ENCODE data around the gene OXSR1. TPM values are rescaled to one million over a fixed set of nuclear protein-coding genes. Genes with fewer than 3 reads are reported as not detected.
"Not testable (repeated sequence)": the region's sequence is repeated elsewhere in the genome, so short reads cannot be mapped to it uniquely, and the experiment has no call there.

The OXSR1 gene
- total RNA-seq, 1 experiment from 2014 or later: 23.6 TPM

GRCh38 chr3:38127611-38128302, 37.6 kb upstream of the OXSR1 start:
- DNase-seq (ENCODE audit: low read depth): no peak

GRCh38 chr3:38128303-38128655, 37.1 kb upstream of the OXSR1 start:
- DNase-seq (ENCODE audit: low read depth): no peak

GRCh38 chr3:38129058-38129457, 36.3 kb upstream of the OXSR1 start:
- no peak for DNase-seq (ENCODE audit: low read depth)

GRCh38 chr3:38130631-38131065, 34.7 kb upstream of the OXSR1 start:
- no peak for DNase-seq (ENCODE audit: low read depth)

- DNase-seq (ENCODE audit: low read depth): peak; percentile 32
These were observed 33.5 kb upstream of the OXSR1 start for GRCh38 chr3:38131621-38132369.

- DNase-seq (ENCODE audit: low read depth): no peak
These were observed 32.2 kb upstream of the OXSR1 start for GRCh38 chr3:38133209-38133556.

GRCh38 chr3:38133557-38134405, 31.6 kb upstream of the OXSR1 start:
- no peak for DNase-seq (ENCODE audit: low read depth)

- DNase-seq (ENCODE audit: low read depth): not testable (repeated sequence)
These were observed 30.7 kb upstream of the OXSR1 start for GRCh38 chr3:38134517-38135143.

- DNase-seq (ENCODE audit: low read depth): not testable (repeated sequence)
These were observed 29.6 kb upstream of the OXSR1 start for GRCh38 chr3:38135621-38136277.

- DNase-seq (ENCODE audit: low read depth): peak; percentile 27
These were observed 29.0 kb upstream of the OXSR1 start for GRCh38 chr3:38136393-38136776.

- peak; percentile 98 for DNase-seq (ENCODE audit: low read depth)
These were observed 28.3 kb upstream of the OXSR1 start, which contains the start of gene ACAA1 for GRCh38 chr3:38136777-38137614. Gene ACAA1, minus strand, starts transcription at chr3:38137127. Its CDS starts 92 bp downstream, at chr3:38137035.

- no peak for DNase-seq (ENCODE audit: low read depth)
These were observed 27.6 kb upstream of the OXSR1 start for GRCh38 chr3:38137615-38138348.

- peak; percentile 71 for DNase-seq (ENCODE audit: low read depth)
These were observed 26.8 kb upstream of the OXSR1 start, which contains the start of gene MYD88 for GRCh38 chr3:38138349-38139190. Gene MYD88, plus strand, starts transcription at chr3:38138661. Its CDS starts 40 bp downstream, at chr3:38138701.

GRCh38 chr3:38139191-38139590, 26.1 kb upstream of the OXSR1 start:
- DNase-seq (ENCODE audit: low read depth): no peak

- DNase-seq (ENCODE audit: low read depth): no peak
These were observed 25.7 kb upstream of the OXSR1 start for GRCh38 chr3:38139652-38140051.

- no peak for DNase-seq (ENCODE audit: low read depth)
These were observed 24.8 kb upstream of the OXSR1 start for GRCh38 chr3:38140326-38141172.

GRCh38 chr3:38141173-38141951, 24.0 kb upstream of the OXSR1 start:
- DNase-seq (ENCODE audit: low read depth): no peak

All from Daoy (cell line).